Subcutaneous adipose tissue (tissue), 4 donors: ENCODE data around the gene KLHL35. TPM values are rescaled to one million over a fixed set of nuclear protein-coding genes. Genes with fewer than 3 reads are reported as not detected.

ENCODE experiments used
- CTCF ChIP-seq: fragments of 450-650 bp; IDR thresholded peaks from one replicate; pipeline ENCODE4 v1.5.1; 2016; ENCODE audit warnings: low read depth, mild to moderate bottlenecking, control low read depth, antibody characterized with exemption, moderate library complexity
- total RNA-seq, 4 donors: library from RNA; depleted of rRNA; stranded (reverse); fragments of >200 nt; gene quantifications; one replicate each; pipeline ENCODE4 v1.1.0, GENCODE V29; 2016

The KLHL35 gene
- total RNA-seq, 4 donors from 2014 or later = 0.82 to 1.3 (median 1.1) TPM; not detected in 1

GRCh38 chr11:75477614-75477935, 44.6 kb upstream of the KLHL35 start:
- TF ChIP-seq CTCF = no peak

- no peak for TF ChIP-seq CTCF
Measured at GRCh38 chr11:75476739-75477613, 44.0 kb upstream of the KLHL35 start.

- TF ChIP-seq CTCF = no peak
Measured at GRCh38 chr11:75475767-75476650, 43.0 kb upstream of the KLHL35 start.

- no peak for TF ChIP-seq CTCF
Measured at GRCh38 chr11:75474878-75475766, 42.1 kb upstream of the KLHL35 start.

GRCh38 chr11:75474240-75474639, 41.2 kb upstream of the KLHL35 start:
- no peak for TF ChIP-seq CTCF

- TF ChIP-seq CTCF = no peak
Measured at GRCh38 chr11:75473684-75474083, 40.7 kb upstream of the KLHL35 start.
